Tibial nerve (tissue), 3 donors: ENCODE measurements around the gene QSOX2.

Source experiments
- POLR2A ChIP-seq, 2 donors: fragments of 450-650 bp; IDR thresholded peaks; one replicate each; pipeline ENCODE4 v1.6.1; 2017; ENCODE audit warnings: antibody characterized with exemption in 2 of 2, mild to moderate bottlenecking in 2 of 2, moderate library complexity in 2 of 2
- TF ChIP-seq, protein P1 (sequence below), 5 experiments: fragments of 200-600 bp in 3 of 5; fragments of 450-650 bp in 2 of 5; sonication (generic) in 3 of 5; IDR thresholded peaks; one replicate each; pipeline ENCODE4 v1.5.1; 2016 to 2019; ENCODE audit warnings: antibody characterized with exemption in 5 of 5, mild to moderate bottlenecking in 3 of 5, moderate library complexity in 2 of 5

DNA sequence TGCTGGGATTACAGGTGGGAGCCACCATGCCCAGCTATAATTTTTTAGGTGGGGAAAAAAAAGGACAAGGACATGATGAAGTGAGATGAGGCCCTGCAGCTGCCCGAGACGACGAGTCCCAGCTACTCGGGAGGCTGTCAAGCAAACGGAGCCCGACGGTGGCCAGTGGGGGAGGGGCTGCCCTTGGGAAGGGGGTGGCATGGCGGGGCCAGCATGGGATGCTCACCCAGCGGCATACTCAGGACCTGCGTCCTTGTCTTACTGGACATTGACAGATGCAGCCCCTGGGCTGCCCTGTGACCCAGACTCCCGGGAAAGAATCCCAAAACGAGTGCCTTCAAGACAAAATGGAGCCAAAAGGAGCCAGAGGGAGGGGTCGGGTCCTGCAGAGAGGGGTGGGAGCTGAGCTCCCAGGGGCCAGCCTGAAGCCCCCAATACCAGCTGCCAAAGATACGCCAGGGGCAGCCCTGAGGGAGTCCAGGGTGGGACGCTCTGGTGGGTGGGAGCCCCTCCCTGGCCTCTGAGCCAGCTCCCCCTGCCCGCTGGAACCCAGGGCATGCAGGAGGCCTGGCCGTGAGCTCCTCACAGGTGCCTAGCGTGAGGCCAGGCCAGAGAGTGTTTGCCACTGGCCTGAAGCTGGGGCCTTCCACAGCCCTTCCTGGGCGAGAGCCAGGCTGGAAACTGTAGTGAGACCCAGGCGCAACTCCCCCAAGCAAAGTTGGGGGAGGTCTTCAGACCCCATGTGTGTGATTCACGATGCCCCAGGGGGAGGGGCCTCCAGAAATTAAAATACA, 42.5 kb upstream of the QSOX2 start:
- TF ChIP-seq, protein P1, sequence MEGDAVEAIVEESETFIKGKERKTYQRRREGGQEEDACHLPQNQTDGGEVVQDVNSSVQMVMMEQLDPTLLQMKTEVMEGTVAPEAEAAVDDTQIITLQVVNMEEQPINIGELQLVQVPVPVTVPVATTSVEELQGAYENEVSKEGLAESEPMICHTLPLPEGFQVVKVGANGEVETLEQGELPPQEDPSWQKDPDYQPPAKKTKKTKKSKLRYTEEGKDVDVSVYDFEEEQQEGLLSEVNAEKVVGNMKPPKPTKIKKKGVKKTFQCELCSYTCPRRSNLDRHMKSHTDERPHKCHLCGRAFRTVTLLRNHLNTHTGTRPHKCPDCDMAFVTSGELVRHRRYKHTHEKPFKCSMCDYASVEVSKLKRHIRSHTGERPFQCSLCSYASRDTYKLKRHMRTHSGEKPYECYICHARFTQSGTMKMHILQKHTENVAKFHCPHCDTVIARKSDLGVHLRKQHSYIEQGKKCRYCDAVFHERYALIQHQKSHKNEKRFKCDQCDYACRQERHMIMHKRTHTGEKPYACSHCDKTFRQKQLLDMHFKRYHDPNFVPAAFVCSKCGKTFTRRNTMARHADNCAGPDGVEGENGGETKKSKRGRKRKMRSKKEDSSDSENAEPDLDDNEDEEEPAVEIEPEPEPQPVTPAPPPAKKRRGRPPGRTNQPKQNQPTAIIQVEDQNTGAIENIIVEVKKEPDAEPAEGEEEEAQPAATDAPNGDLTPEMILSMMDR (IDR thresholded peaks at IDR 0.05): no peak
- no peak for TF ChIP-seq POLR2A (IDR thresholded peaks at IDR 0.05)
